GM12864 (cell line): Measurements from ENCODE around the gene UBAP2.

Experiments used
- DNase-seq: peaks from one replicate; pipeline ENCODE4 v3.0.0-alpha.2; 2011; ENCODE audit warnings: low read depth
- H3K4me3 ChIP-seq: 2 replicates; pipeline ENCODE4 v1.5.1; 2011; ENCODE audit warnings: mild to moderate bottlenecking, low read depth, low read length, control low read depth
- TF ChIP-seq, protein P1 (sequence below): IDR thresholded peaks from 2 replicates; pipeline ENCODE4 v1.5.1; 2011; ENCODE audit warnings: low read depth, mild to moderate bottlenecking, moderate library complexity, low read length, control low read depth, inconsistent platforms; ENCODE audit errors: missing control alignments

Gene UBAP2

GRCh38 chr9:34086864-34087263 is 38.2 kb upstream of the UBAP2 start:
- TF ChIP-seq, protein P1, sequence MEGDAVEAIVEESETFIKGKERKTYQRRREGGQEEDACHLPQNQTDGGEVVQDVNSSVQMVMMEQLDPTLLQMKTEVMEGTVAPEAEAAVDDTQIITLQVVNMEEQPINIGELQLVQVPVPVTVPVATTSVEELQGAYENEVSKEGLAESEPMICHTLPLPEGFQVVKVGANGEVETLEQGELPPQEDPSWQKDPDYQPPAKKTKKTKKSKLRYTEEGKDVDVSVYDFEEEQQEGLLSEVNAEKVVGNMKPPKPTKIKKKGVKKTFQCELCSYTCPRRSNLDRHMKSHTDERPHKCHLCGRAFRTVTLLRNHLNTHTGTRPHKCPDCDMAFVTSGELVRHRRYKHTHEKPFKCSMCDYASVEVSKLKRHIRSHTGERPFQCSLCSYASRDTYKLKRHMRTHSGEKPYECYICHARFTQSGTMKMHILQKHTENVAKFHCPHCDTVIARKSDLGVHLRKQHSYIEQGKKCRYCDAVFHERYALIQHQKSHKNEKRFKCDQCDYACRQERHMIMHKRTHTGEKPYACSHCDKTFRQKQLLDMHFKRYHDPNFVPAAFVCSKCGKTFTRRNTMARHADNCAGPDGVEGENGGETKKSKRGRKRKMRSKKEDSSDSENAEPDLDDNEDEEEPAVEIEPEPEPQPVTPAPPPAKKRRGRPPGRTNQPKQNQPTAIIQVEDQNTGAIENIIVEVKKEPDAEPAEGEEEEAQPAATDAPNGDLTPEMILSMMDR = no peak
- no peak overlapping the region for H3K4me3 ChIP-seq
- DNase-seq = no peak

- TF ChIP-seq, protein P1 = no peak
- no peak overlapping the region for H3K4me3 ChIP-seq
- no peak for DNase-seq
Measured at GRCh38 chr9:34085581-34086500, 37.2 kb upstream of the UBAP2 start.

GRCh38 chr9:34084562-34084961 is 35.9 kb upstream of the UBAP2 start:
- no peak overlapping the region for H3K4me3 ChIP-seq

DNA sequence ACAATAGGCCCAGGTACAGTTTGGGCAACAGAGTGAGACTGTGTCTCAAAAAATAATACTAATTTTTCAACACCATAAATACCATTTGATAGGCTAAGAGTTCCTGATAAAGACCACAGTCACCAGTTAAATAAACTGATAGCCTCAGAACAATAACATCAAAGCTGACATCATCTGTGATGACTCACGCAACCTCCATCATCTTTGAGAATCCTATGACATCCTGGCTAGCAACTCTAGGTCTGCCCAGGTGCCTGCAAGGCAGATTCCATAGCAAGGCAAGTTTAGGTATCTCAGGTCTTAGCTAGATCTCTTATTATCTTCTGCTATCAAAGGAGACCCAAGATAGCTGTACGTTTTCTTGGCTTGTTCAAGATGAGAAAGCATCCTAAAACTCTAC is 30.5 kb upstream of the UBAP2 start:
- DNase-seq = no peak
- TF ChIP-seq, protein P1 = no peak
- H3K4me3 ChIP-seq = no peak overlapping the region

More at GRCh38 chr9:34084562-34084961, 35.9 kb upstream of the UBAP2 start:
- TF ChIP-seq, protein P1 = no peak
- DNase-seq = no peak

- TF ChIP-seq, protein P1 = no peak
- DNase-seq = no peak
- H3K4me3 ChIP-seq = no peak overlapping the region
Measured at GRCh38 chr9:34072868-34073590, 24.3 kb upstream of the UBAP2 start.

DNA sequence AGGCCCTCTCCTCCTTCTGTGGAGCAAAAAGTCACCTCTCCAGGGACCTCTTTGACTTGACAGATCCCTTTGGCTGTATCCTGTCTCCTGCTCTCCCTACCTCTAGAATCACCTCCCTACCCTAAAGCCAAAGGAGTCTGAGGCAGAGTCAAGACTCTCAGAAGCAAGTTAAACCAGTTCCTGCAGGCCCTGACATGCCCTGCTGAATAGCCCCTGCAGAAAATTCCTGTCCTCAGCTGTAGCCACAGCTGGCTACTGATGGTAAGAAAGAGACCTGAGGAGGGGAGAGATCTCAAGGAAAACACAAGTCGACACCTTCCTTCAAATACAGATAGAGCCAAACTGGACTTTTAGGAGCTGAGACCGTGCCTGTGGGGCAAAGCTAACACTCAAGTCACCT is 23.7 kb upstream of the UBAP2 start:
- TF ChIP-seq, protein P1 = no peak
- DNase-seq = no peak
- no peak overlapping the region for H3K4me3 ChIP-seq
